ENCODE results near the gene MCRIP1. TPM values are rescaled to one million over a fixed set of nuclear protein-coding genes. Genes with fewer than 3 reads are reported as not detected.

MCRIP1 gene
- total and polyA plus RNA-seq, 9 of the 15 experiments (the other 6 are each of a cell fraction or from before 2014, with no cell fraction given): 0.39 to 35.8 (median 9.7) TPM

GRCh38 chr17:81851423-81851822 is 18.3 kb upstream of the MCRIP1 start:
- no peaks in the 10 kb centered on the region; the same call in 1 of the 2 replicates for H4K20me1 ChIP-seq (replicated peaks; ENCODE audit: control insufficient read depth, insufficient read depth, low read length)
- no TSS peak for BruUV-seq (replicated peaks)
- ATAC-seq (no peak), DNase-seq (ENCODE audit: extremely low read depth in 1 of 4, low spot score in 3 of 4) (no peak), FAIRE-seq (no peak)
- peak; percentile 29; the same call in 1 of the 2 replicates for TF ChIP-seq RBFOX2 (IDR thresholded peaks at IDR 0.05; ENCODE audit: low read depth, low read length)
- TF ChIP-seq HNRNPK (IDR thresholded peaks at IDR 0.05; ENCODE audit: low read depth, low read length, poor library complexity, severe bottlenecking): no peak
- no peak for TF ChIP-seq SMARCA4 (IDR thresholded peaks at IDR 0.05)
- TF ChIP-seq TFAP4 (CRISPR knock-in tag; IDR thresholded peaks at IDR 0.05; ENCODE audit: borderline replicate concordance): no peak
- TF ChIP-seq RBM17 (IDR thresholded peaks at IDR 0.05; ENCODE audit: borderline replicate concordance, low read depth, low read length): no peak
- TF ChIP-seq ZNF146 (CRISPR knock-in tag; IDR thresholded peaks at IDR 0.05; ENCODE audit: unreplicated experiment): no peak
- TF ChIP-seq POLR2G (IDR thresholded peaks at IDR 0.05; ENCODE audit: low read depth, low read length): peak; percentile 56; the same call in 1 of the 2 replicates
- no peak for TF ChIP-seq ZKSCAN3 (CRISPR knock-in tag; IDR thresholded peaks at IDR 0.05)
- TF ChIP-seq ZNF318 (IDR thresholded peaks at IDR 0.05; ENCODE audit: borderline replicate concordance in 1 of 2, low read depth in 1 of 2): no peak
- TF ChIP-seq EGR1 (conservative IDR thresholded peaks at IDR 0.05): no peak
- intact Hi-C loops (cut with micrococcal nuclease): no loop called here
- H3K79me2 ChIP-seq (ENCODE audit: control insufficient read depth, insufficient read depth, low read length): peaks cover 39% of the 10 kb centered on the region
- H2AFZ ChIP-seq (ENCODE audit: low read depth, low read length): no peak overlapping the region
- H3K4me3 ChIP-seq: no peak overlapping the region
- H3K27me3 ChIP-seq (ENCODE audit: control insufficient read depth in 2 of 2, insufficient read depth in 2 of 2, low read length in 2 of 2): no peaks in the 10 kb centered on the region
- H3K9ac ChIP-seq (ENCODE audit: insufficient read depth in 1 of 2, low read depth in 2 of 2, low read length in 2 of 2): peak overlapping the region in 1 of 2 experiments; percentile 64; a peak in 2 of 4 replicates
- CTCF ChIA-PET (ENCODE audit: low intra/inter-chr PET ratio): no interaction called here
- no peaks in the 10 kb centered on the region for H3K9me3 ChIP-seq (replicated peaks; ENCODE audit: control insufficient read depth, insufficient read depth, low read depth, low read length)
- 98% methylated on average over 9 of the region's 16 CpGs for WGBS (ENCODE audit: insufficient coverage, low coverage, missing lambda C conversion rate)
- POLR2A ChIA-PET: interaction anchor here (0.7 to 8.3 kb wide), 7 partner anchors 8 to 148 kb away, joined by 3 to 85 read pairs (median 5); partner anchors contain the start of genes MCRIP1, MRPL12 and P4HB
- H3K4me2 ChIP-seq (ENCODE audit: insufficient read depth, low read length): no peak overlapping the region
- no peaks in the 10 kb centered on the region for H3K9me1 ChIP-seq (ENCODE audit: control insufficient read depth, insufficient read depth, low read length)
- in situ Hi-C loops (cut with MboI): no loop called here
- no peak overlapping the region for H3K27ac ChIP-seq (ENCODE audit: extremely low read depth, low read depth, low read length)
- peaks cover 0 to 17% of the 10 kb centered on the region in 2 experiments; a peak in 1 of 5 replicates for H3K4me1 ChIP-seq (replicated peaks in 1 of 2; ENCODE audit: control insufficient read depth in 2 of 2, insufficient read depth in 2 of 2, low read length in 2 of 2)
- peaks cover 90% of the 10 kb centered on the region; the same call in 2 of the 3 replicates for H3K36me3 ChIP-seq (ENCODE audit: control insufficient read depth, insufficient read depth, low read length)

Measured in K562 (cell line).